Activated T-helper 1 cell treated with anti-CD3 and anti-CD28 coated beads, Interleukin-12 subunit alpha, Interleukin-12 subunit beta, Interleukin-2, Interleukin-4 antibody, amounts not matched to agents 30 ng/mL and 10 ng/mL and 1 ng/mL, durations not matched to agents 14 hours and 24 hours and 36 hours (primary cell): Measurements from ENCODE around the gene SIGLEC1. TPM values are rescaled to one million over a fixed set of nuclear protein-coding genes. Genes with fewer than 3 reads are reported as not detected.

Source experiments
- DNase-seq: peaks from one replicate; pipeline ENCODE4 v3.0.0; 2021; ENCODE audit warnings: low spot score
- H3K27ac Mint-ChIP-seq: one replicate; pipeline ENCODE4 v1.8.0; 2021; ENCODE audit warnings: mild to moderate bottlenecking, mixed read lengths
- H3K27me3 Mint-ChIP-seq: one replicate; pipeline ENCODE4 v1.8.0; 2022; ENCODE audit warnings: mild to moderate bottlenecking, moderate library complexity, mixed read lengths; ENCODE audit not compliant: insufficient read depth
- H3K36me3 Mint-ChIP-seq: one replicate; pipeline ENCODE4 v1.8.0; 2021; ENCODE audit warnings: low read depth, mixed read lengths
- H3K4me1 Mint-ChIP-seq: one replicate; pipeline ENCODE4 v1.8.0; 2021; ENCODE audit warnings: low read depth, mixed read lengths
- H3K4me3 Mint-ChIP-seq: one replicate; pipeline ENCODE4 v1.8.0; 2021; ENCODE audit warnings: mild to moderate bottlenecking, moderate library complexity, mixed read lengths
- H3K9me3 Mint-ChIP-seq: one replicate; pipeline ENCODE4 v1.8.0; 2021; ENCODE audit warnings: mixed read lengths
- intact Hi-C: fragments of 100-400 bp; cut with micrococcal nuclease; formaldehyde crosslinking; loops from one replicate; pipeline ENCODE4 v1.15.1; 2024
- total RNA-seq: library from RNA; stranded (reverse); gene quantifications from 2 replicates; pipeline ENCODE4 v1.2.3, GENCODE V29; 2022

The SIGLEC1 gene
- total RNA-seq, 1 donor from 2014 or later, result not detected

- no peaks in the 10 kb centered on the region for H3K9me3 Mint-ChIP-seq
- H3K27me3 Mint-ChIP-seq, result peaks cover 12% of the 10 kb centered on the region
- no peak overlapping the region for H3K4me3 Mint-ChIP-seq
- intact Hi-C loops, result loop anchor here (1.0 kb wide), 1 partner anchor 35 kb away; no protein-coding TSS in a partner anchor
- no peak for DNase-seq
- no peak overlapping the region for H3K27ac Mint-ChIP-seq
- no peaks in the 10 kb centered on the region for H3K4me1 Mint-ChIP-seq
- H3K36me3 Mint-ChIP-seq, result no peaks in the 10 kb centered on the region
Observed at GRCh38 chr20:3711484-3711941, 887 bp downstream of the SIGLEC1 start.

DNA sequence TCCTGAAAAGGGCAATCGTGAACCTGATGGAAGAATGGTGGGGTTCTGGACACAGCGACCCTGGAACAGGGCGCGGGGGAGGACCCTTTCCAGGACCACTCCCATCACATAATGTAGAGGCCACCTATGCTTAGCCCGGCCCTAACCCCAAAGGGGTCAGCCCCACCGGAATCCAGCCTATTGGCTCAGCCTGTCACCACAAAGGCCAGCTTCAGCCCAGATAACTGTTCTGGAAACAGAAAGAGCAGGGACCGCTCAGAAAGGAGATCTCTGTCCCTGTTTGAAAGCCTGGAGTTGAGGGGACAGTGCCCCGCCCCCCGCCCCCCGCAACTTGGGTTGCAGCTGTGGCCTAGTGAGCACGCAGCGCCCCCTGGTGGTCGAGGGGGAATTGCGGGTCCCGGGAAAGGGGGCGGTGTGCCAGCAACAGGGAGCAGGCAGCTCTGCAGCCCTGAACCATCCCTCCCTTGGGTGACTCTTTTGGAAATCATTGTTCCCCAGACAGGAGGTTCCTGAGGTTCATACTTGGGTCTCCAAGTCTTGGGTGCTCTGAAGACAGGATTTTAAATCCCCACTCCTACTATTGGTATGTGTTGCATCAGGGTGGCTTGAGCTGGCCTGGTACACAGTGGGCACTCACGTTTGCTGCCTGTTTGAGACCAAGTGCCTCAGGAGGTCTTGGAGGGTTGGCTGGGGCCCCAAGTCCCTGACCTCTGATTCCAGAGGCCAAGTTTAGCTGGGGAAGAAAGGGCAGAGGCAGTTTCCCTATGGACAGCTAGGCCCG, 1.5 kb downstream of the SIGLEC1 start:
- Mint-ChIP-seq H3K4me1 (no peaks in the 10 kb centered on the region), H3K9me3 (no peaks in the 10 kb centered on the region), H3K4me3 (no peak overlapping the region), H3K36me3 (no peaks in the 10 kb centered on the region), H3K27me3 (peaks cover 10% of the 10 kb centered on the region), H3K27ac (no peak overlapping the region)
- intact Hi-C loops, result loop anchor here (1.0 kb wide), 2 partner anchors 35 to 148 kb away; no protein-coding TSS in a partner anchor
- peak; percentile 50 for DNase-seq

DNA sequence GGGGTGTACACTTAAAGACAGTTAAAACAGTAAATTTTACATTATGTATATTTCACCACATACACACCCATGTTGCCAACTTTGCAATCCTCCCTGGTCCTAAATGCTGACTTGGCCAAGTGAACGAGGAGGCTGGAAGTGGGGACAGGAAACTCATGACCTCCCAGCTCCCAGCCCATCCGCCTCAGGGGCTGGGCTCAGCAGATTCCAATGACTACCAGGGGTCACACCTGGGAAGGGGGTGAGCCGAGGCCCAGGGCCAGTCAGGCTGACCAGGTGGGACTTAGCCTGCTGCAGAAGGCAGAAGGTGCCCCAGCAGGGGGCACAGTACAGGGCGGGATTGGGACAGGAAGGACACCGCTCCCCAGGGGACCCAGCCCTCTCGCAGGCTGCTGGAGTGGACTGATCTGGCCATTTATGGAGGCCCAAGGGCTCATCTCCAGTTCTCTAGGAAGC, 2.4 kb downstream of the SIGLEC1 start:
- H3K9me3 Mint-ChIP-seq, result no peaks in the 10 kb centered on the region
- H3K36me3 Mint-ChIP-seq, result no peaks in the 10 kb centered on the region
- H3K4me3 Mint-ChIP-seq, result no peak overlapping the region
- DNase-seq, result no peak
- H3K4me1 Mint-ChIP-seq, result no peaks in the 10 kb centered on the region
- intact Hi-C loops, result loop anchor here (1.0 kb wide), 1 partner anchor 147 kb away; no protein-coding TSS in a partner anchor
- H3K27ac Mint-ChIP-seq, result no peak overlapping the region
- peaks cover 10% of the 10 kb centered on the region for H3K27me3 Mint-ChIP-seq

DNA sequence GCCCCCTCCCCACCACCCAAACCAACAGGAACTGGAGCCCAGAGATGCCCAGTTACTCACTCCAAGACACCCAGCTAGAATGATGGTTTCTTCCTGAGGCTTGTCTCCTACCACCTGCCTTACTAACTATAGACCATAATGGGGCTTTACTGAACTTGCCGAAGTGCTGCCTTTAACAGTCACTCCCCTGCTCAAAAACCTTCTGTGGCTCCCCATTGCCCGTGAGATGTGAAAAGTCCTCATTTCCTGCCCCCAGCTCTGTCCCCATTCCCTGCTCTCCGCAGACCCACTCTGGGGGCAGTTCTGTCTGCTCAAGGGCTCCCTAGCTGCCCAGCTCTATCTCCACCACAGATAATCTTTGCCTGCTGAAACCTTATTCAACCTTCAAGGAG, 4.9 kb downstream of the SIGLEC1 start:
- no peak overlapping the region for H3K27ac Mint-ChIP-seq
- no peak for DNase-seq
- H3K27me3 Mint-ChIP-seq, result peaks cover 5% of the 10 kb centered on the region
- H3K4me3 Mint-ChIP-seq, result no peak overlapping the region
- intact Hi-C loops, result no loop called here
- no peaks in the 10 kb centered on the region for H3K4me1 Mint-ChIP-seq
- no peaks in the 10 kb centered on the region for H3K36me3 Mint-ChIP-seq
- no peaks in the 10 kb centered on the region for H3K9me3 Mint-ChIP-seq

DNA sequence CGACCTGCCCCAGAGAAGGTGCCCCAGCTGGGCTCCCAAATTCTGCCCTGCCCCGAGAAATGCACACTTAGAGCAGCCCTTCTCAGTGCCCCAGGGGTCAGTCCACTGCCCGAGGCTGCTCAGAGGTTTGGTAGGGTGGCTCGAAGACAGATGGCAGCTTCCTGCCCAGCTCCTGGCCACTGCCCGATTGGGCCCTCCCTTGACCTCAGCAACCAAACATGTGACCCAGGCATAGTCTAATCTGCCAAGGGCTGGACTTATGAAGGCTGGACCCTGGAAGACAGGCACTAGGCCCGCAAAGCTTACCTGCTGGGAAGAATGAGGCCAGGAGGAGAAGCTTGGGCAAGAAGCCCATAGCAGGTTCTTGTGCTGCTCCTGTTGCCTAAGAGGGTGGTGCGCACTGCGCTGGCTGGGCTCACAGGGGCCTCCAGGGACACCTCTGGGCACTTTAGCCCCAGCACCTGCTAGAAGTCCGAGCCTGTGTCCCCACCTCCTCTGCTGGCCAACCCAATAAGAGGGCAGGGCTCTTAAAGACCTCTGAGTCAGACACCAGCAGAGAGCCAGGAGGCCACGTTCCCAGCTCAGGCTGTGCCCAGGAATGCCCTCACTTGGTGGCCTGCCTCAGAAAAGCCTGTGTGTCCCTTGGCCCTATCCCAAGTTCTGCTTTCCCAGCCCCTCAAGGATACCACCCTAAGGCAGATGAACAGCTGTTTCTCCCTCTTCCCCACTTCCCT, 5.5 kb downstream of the SIGLEC1 start:
- DNase-seq, result no peak
- Mint-ChIP-seq H3K27ac (no peak overlapping the region), H3K36me3 (no peaks in the 10 kb centered on the region), H3K4me3 (no peak overlapping the region), H3K4me1 (no peaks in the 10 kb centered on the region), H3K27me3 (peaks cover 4% of the 10 kb centered on the region), H3K9me3 (no peaks in the 10 kb centered on the region)
- intact Hi-C loops, result no loop called here

- Mint-ChIP-seq H3K27ac (no peak overlapping the region), H3K36me3 (no peaks in the 10 kb centered on the region), H3K27me3 (peaks cover 2% of the 10 kb centered on the region), H3K4me3 (no peak overlapping the region), H3K9me3 (no peaks in the 10 kb centered on the region), H3K4me1 (no peaks in the 10 kb centered on the region)
- intact Hi-C loops, result no loop called here
- DNase-seq, result no peak
Observed at GRCh38 chr20:3705970-3706739, 6.2 kb downstream of the SIGLEC1 start.

DNA sequence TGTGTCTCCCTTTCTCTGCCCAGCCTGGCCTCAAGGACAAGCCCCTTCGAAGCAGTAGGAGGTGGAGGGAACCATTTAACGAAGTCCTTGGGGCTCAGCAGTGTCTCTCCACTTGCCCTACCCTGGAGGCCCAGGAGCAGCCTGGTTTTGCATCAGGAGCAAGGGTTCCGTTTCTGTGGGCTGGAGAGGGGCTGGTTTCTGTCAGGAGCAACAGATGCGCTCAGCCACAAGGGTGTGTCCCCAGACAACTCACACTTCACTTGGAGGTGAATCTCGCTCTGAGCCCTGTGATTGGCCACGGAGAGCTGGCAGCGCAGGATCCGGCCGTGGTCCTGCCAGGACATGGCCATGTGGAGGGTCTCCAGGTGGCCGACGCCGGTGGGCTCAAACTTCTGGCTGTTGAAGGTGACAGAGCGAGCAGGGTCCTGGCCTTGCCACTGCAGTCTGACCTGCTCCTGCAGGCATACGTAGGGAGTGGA, 6.9 kb downstream of the SIGLEC1 start:
- Mint-ChIP-seq H3K9me3 (no peaks in the 10 kb centered on the region), H3K36me3 (no peaks in the 10 kb centered on the region), H3K27ac (no peak overlapping the region), H3K27me3 (peaks cover 2% of the 10 kb centered on the region), H3K4me3 (no peak overlapping the region), H3K4me1 (no peaks in the 10 kb centered on the region)
- DNase-seq, result no peak
- intact Hi-C loops, result no loop called here

- H3K36me3 Mint-ChIP-seq, result no peaks in the 10 kb centered on the region
- no peaks in the 10 kb centered on the region for H3K4me1 Mint-ChIP-seq
- intact Hi-C loops, result no loop called here
- no peaks in the 10 kb centered on the region for H3K9me3 Mint-ChIP-seq
- no peak overlapping the region for H3K4me3 Mint-ChIP-seq
- DNase-seq, result no peak
- H3K27me3 Mint-ChIP-seq, result peaks cover 2% of the 10 kb centered on the region
- no peak overlapping the region for H3K27ac Mint-ChIP-seq
Observed at GRCh38 chr20:3704087-3704486, 8.3 kb downstream of the SIGLEC1 start.

DNA sequence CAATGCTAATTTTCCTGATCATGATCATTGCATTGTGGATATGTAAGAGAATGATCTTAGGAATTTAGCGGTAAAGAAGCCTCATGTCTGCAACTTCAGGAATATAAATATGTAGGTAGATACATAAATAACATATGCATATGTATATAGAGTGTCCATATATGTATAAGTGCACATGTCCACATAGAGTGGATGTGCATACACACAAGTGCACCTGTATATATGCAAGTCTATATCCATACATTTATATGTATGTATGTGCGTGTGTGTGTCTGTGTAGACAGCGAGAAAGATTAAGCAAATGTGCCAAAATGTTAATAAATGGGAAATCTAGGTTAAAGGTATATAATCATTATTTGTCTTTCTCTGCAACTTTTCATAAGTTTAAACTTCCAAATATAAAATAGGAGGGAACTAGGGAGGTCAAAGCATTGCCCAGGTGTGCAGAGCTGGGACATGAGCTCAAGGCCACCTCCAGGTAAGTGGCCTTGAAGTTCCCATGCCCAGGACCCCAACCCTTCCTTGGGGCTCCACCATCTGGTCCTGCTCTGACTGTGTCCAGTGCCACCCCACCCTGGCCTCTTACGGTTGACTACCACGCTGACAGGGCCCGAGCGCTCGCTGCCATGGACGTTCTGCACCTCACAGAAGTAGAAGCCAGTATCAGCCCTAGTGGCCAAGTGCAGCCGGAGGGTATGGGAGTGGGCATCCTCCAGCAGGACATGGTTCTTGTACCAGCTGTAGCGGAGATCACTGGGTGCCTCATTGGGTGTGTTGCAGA, 9.6 kb downstream of the SIGLEC1 start:
- no peak for DNase-seq
- Mint-ChIP-seq H3K27me3 (no peaks in the 10 kb centered on the region), H3K36me3 (no peaks in the 10 kb centered on the region), H3K9me3 (no peaks in the 10 kb centered on the region), H3K4me1 (no peaks in the 10 kb centered on the region), H3K27ac (no peak overlapping the region), H3K4me3 (no peak overlapping the region)
- intact Hi-C loops, result no loop called here

DNA sequence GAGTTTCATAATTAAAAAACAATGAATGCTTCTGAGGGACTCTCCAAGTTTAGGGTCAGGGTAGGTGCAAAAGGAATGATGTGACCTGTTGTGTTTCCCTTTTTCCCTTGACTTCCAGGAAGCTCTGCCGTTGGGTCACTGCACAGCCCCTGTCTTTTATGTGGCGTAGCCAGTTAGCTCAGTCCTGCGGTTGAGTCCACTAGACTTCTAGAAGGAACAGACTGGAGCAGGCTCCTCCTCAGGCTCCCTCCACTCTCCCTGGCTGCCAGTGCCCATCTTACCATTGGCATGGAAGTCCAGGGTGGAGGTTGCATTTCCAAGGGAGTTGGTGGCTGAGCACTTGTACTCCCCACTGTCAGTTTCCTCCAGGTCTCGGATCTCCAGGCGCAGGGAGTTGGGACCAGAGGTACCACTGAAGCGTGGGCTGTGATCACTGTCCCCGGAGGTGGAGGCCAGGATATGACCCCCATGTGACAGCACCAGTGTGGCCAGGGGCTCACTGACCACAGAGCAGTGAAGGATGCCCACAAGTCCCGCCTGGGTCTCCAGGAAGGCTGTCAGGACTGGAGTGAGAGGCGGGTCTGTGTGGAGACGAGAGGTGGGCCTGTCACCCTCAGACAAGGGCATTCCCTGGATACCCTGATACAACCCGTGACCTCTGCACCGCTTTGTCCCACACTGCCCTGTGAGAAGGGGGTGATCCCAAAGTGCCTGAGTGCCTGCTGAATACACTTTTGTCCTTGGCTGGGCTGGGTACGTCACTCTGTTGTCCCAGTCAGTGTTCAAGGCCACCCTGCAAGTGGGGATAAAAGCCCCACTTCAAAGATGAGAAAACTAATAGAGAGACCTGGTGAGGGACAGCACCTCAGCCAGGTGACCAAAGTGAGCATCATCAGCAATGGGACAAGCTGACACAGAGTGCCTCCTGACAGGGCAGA, 11.1 kb downstream of the SIGLEC1 start:
- no peak overlapping the region for H3K4me3 Mint-ChIP-seq
- H3K9me3 Mint-ChIP-seq, result no peaks in the 10 kb centered on the region
- H3K27me3 Mint-ChIP-seq, result no peaks in the 10 kb centered on the region
- no peak for DNase-seq
- no peaks in the 10 kb centered on the region for H3K4me1 Mint-ChIP-seq
- intact Hi-C loops, result no loop called here
- no peaks in the 10 kb centered on the region for H3K36me3 Mint-ChIP-seq
- no peak overlapping the region for H3K27ac Mint-ChIP-seq

GRCh38 chr20:3699037-3699436, 13.4 kb downstream of the SIGLEC1 start:
- no peak for DNase-seq
- Mint-ChIP-seq H3K4me3 (no peak overlapping the region), H3K9me3 (no peaks in the 10 kb centered on the region), H3K27ac (no peak overlapping the region), H3K36me3 (no peaks in the 10 kb centered on the region), H3K4me1 (no peaks in the 10 kb centered on the region), H3K27me3 (no peaks in the 10 kb centered on the region)
- intact Hi-C loops, result no loop called here
